Hepatocyte (in vitro differentiated cells): Measurements from ENCODE around the gene VPS11.

Experiments
- EZH2 ChIP-seq: fragments of 200-600 bp; sonication (generic); IDR thresholded peaks from 2 replicates; pipeline ENCODE4 v1.6.1; 2016; ENCODE audit warnings: antibody characterized with exemption, mild to moderate bottlenecking, borderline replicate concordance
- TF ChIP-seq, protein P1 (sequence below): fragments of 200-600 bp; sonication (generic); IDR thresholded peaks from 2 replicates; pipeline ENCODE4 v1.5.1; 2016; ENCODE audit warnings: antibody characterized with exemption, mild to moderate bottlenecking; ENCODE audit not compliant: poor library complexity

GRCh38 chr11:119089319-119089718 is 21.7 kb downstream of the VPS11 start:
- TF ChIP-seq, protein P1, sequence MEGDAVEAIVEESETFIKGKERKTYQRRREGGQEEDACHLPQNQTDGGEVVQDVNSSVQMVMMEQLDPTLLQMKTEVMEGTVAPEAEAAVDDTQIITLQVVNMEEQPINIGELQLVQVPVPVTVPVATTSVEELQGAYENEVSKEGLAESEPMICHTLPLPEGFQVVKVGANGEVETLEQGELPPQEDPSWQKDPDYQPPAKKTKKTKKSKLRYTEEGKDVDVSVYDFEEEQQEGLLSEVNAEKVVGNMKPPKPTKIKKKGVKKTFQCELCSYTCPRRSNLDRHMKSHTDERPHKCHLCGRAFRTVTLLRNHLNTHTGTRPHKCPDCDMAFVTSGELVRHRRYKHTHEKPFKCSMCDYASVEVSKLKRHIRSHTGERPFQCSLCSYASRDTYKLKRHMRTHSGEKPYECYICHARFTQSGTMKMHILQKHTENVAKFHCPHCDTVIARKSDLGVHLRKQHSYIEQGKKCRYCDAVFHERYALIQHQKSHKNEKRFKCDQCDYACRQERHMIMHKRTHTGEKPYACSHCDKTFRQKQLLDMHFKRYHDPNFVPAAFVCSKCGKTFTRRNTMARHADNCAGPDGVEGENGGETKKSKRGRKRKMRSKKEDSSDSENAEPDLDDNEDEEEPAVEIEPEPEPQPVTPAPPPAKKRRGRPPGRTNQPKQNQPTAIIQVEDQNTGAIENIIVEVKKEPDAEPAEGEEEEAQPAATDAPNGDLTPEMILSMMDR = no peak
- TF ChIP-seq EZH2 = no peak
